ENCODE measurements around the gene THBS1.

The THBS1 gene

GRCh38 chr15:39574427-39574826 lies 6.5 kb upstream of the THBS1 start:
- H3K79me2 ChIP-seq (ENCODE audit: low read length) = no peaks in the 10 kb centered on the region
- H2AFZ ChIP-seq (ENCODE audit: low read length) = no peak overlapping the region
- H3K4me1 ChIP-seq (ENCODE audit: low read length) = no peaks in the 10 kb centered on the region
- H3K9me2 ChIP-seq (replicated peaks; ENCODE audit: insufficient read depth, low read length) = no peaks in the 10 kb centered on the region
- no peak for DNase-seq
- no peaks in the 10 kb centered on the region for H3K27me3 ChIP-seq (replicated peaks; ENCODE audit: insufficient read depth, low read length)
- no peaks in the 10 kb centered on the region for H3K9me3 ChIP-seq (replicated peaks; ENCODE audit: insufficient read depth, low read length)
- no peak overlapping the region for H3K4me3 ChIP-seq (ENCODE audit: low read length)
- no peaks in the 10 kb centered on the region for H3F3A ChIP-seq (ENCODE audit: insufficient read depth, low read length)
- H3K27ac ChIP-seq (ENCODE audit: low read length) = no peak overlapping the region
- TF ChIP-seq EZH2phosphoT487 (IDR thresholded peaks at IDR 0.05; ENCODE audit: low read length) (no peak), EZH2 (optimal IDR thresholded peaks at IDR 0.05; ENCODE audit: low read depth, low read length) (no peak), CTCF (IDR thresholded peaks at IDR 0.05; ENCODE audit: low read length) (no peak)
- no peaks in the 10 kb centered on the region for H3K36me3 ChIP-seq (replicated peaks; ENCODE audit: insufficient read depth, low read length)
- H3K9ac ChIP-seq (ENCODE audit: low read length) = no peak overlapping the region
- no peak overlapping the region for H3K4me2 ChIP-seq (ENCODE audit: low read depth, low read length)
- H4K20me1 ChIP-seq (ENCODE audit: insufficient read depth, low read length) = no peaks in the 10 kb centered on the region

- Histone ChIP-seq H4K20me1 (ENCODE audit: insufficient read depth, low read length) (no peaks in the 10 kb centered on the region), H3F3A (ENCODE audit: insufficient read depth, low read length) (no peaks in the 10 kb centered on the region), H3K27ac (ENCODE audit: low read length) (no peak overlapping the region), H3K79me2 (ENCODE audit: low read length) (no peaks in the 10 kb centered on the region), H3K9me3 (replicated peaks; ENCODE audit: insufficient read depth, low read length) (no peaks in the 10 kb centered on the region), H3K9me2 (replicated peaks; ENCODE audit: insufficient read depth, low read length) (no peaks in the 10 kb centered on the region), H3K4me1 (ENCODE audit: low read length) (no peaks in the 10 kb centered on the region), H3K36me3 (replicated peaks; ENCODE audit: insufficient read depth, low read length) (no peaks in the 10 kb centered on the region), H3K27me3 (replicated peaks; ENCODE audit: insufficient read depth, low read length) (no peaks in the 10 kb centered on the region), H3K9ac (ENCODE audit: low read length) (no peak overlapping the region), H3K4me2 (ENCODE audit: low read depth, low read length) (no peak overlapping the region), H2AFZ (ENCODE audit: low read length) (no peak overlapping the region), H3K4me3 (ENCODE audit: low read length) (no peak overlapping the region)
- DNase-seq = no peak
- TF ChIP-seq EZH2phosphoT487 (IDR thresholded peaks at IDR 0.05; ENCODE audit: low read length) (no peak), CTCF (IDR thresholded peaks at IDR 0.05; ENCODE audit: low read length) (no peak), EZH2 (optimal IDR thresholded peaks at IDR 0.05; ENCODE audit: low read depth, low read length) (no peak)
Observed at GRCh38 chr15:39575180-39575579, 5.7 kb upstream of the THBS1 start.

- H3K4me2 ChIP-seq (ENCODE audit: low read depth, low read length) = no peak overlapping the region
- H3K9me2 ChIP-seq (replicated peaks; ENCODE audit: insufficient read depth, low read length) = no peaks in the 10 kb centered on the region
- no peak overlapping the region for H3K27ac ChIP-seq (ENCODE audit: low read length)
- H3K27me3 ChIP-seq (replicated peaks; ENCODE audit: insufficient read depth, low read length) = peaks cover 8% of the 10 kb centered on the region; the same call in 1 of the 2 replicates
- no peak overlapping the region for H2AFZ ChIP-seq (ENCODE audit: low read length)
- no peak for DNase-seq
- H3F3A ChIP-seq (ENCODE audit: insufficient read depth, low read length) = no peaks in the 10 kb centered on the region
- H3K79me2 ChIP-seq (ENCODE audit: low read length) = no peaks in the 10 kb centered on the region
- no peaks in the 10 kb centered on the region for H4K20me1 ChIP-seq (ENCODE audit: insufficient read depth, low read length)
- H3K4me3 ChIP-seq (ENCODE audit: low read length) = no peak overlapping the region
- H3K9me3 ChIP-seq (replicated peaks; ENCODE audit: insufficient read depth, low read length) = no peaks in the 10 kb centered on the region
- no peaks in the 10 kb centered on the region for H3K4me1 ChIP-seq (ENCODE audit: low read length)
- no peaks in the 10 kb centered on the region for H3K36me3 ChIP-seq (replicated peaks; ENCODE audit: insufficient read depth, low read length)
- TF ChIP-seq EZH2 (optimal IDR thresholded peaks at IDR 0.05; ENCODE audit: low read depth, low read length) (no peak), EZH2phosphoT487 (IDR thresholded peaks at IDR 0.05; ENCODE audit: low read length) (no peak), CTCF (IDR thresholded peaks at IDR 0.05; ENCODE audit: low read length) (no peak)
- no peak overlapping the region for H3K9ac ChIP-seq (ENCODE audit: low read length)
Observed at GRCh38 chr15:39578851-39579486, 1.9 kb upstream of the THBS1 start.

Data from MM.1S (cell line).